Astrocyte of the spinal cord (primary cell): Measurements from ENCODE around the gene SMAD3.
A peak's percentile ranks its signal among the peaks of the same experiment; 100 is the strongest.

Experiments used
- DNase-seq: peaks from one replicate; pipeline ENCODE4 v3.0.0; 2011; ENCODE audit warnings: low read depth, low spot score
- H3K4me3 ChIP-seq: 2 replicates; pipeline ENCODE4 v1.5.1; 2011; ENCODE audit warnings: low read depth, mild to moderate bottlenecking, low read length, moderate library complexity
- in situ Hi-C: cut with HindIII; loops from 2 replicates; pipeline ENCODE4 v1.10.0; 2017; ENCODE audit warnings: low sequenced_read_pairs
- TF ChIP-seq, protein P1 (sequence below): IDR thresholded peaks from 2 replicates; pipeline ENCODE4 v1.5.1; 2012; ENCODE audit warnings: low read depth, mild to moderate bottlenecking, low read length, inconsistent platforms

Gene SMAD3

DNA sequence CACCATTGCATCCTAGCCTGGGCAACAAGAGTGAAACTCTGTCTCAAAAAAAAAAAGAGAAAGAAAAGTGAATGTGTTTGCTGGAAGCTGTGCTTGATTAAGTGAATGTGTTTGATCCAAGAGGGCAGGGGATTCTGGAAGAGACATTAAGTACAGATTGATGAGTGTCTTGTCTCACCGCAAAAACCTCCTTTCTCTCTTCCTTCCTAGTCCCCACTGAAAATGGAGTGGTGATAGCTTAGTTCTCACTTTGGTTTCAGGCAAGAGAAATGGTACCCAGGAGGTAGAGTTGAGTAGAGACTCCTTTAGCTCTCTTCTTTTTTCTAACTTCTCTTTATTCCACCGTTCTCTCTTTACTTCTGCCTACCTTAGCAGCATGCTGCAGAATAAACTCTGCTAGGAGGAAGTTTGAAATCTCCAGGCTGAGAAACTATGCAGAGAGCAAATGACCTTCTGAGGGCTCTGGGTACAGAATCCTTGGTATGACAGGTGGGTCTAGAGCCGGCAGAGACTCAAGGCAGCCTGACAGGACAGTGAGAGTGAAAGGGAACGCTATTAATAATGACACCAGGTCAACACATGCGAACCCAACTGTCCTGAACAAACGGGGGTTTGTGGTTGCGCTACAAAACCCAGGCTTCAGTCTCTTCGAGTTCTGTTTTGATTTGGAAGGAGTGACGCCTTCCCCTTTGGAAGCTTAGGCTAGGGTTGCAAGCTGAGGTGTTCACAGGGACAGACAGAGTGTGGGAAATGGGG lies 74.9 kb downstream of the SMAD3 start:
- TF ChIP-seq, protein P1, sequence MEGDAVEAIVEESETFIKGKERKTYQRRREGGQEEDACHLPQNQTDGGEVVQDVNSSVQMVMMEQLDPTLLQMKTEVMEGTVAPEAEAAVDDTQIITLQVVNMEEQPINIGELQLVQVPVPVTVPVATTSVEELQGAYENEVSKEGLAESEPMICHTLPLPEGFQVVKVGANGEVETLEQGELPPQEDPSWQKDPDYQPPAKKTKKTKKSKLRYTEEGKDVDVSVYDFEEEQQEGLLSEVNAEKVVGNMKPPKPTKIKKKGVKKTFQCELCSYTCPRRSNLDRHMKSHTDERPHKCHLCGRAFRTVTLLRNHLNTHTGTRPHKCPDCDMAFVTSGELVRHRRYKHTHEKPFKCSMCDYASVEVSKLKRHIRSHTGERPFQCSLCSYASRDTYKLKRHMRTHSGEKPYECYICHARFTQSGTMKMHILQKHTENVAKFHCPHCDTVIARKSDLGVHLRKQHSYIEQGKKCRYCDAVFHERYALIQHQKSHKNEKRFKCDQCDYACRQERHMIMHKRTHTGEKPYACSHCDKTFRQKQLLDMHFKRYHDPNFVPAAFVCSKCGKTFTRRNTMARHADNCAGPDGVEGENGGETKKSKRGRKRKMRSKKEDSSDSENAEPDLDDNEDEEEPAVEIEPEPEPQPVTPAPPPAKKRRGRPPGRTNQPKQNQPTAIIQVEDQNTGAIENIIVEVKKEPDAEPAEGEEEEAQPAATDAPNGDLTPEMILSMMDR: no peak
- no peak overlapping the region for H3K4me3 ChIP-seq
- in situ Hi-C loops: no loop called here
- DNase-seq: no peak

DNA sequence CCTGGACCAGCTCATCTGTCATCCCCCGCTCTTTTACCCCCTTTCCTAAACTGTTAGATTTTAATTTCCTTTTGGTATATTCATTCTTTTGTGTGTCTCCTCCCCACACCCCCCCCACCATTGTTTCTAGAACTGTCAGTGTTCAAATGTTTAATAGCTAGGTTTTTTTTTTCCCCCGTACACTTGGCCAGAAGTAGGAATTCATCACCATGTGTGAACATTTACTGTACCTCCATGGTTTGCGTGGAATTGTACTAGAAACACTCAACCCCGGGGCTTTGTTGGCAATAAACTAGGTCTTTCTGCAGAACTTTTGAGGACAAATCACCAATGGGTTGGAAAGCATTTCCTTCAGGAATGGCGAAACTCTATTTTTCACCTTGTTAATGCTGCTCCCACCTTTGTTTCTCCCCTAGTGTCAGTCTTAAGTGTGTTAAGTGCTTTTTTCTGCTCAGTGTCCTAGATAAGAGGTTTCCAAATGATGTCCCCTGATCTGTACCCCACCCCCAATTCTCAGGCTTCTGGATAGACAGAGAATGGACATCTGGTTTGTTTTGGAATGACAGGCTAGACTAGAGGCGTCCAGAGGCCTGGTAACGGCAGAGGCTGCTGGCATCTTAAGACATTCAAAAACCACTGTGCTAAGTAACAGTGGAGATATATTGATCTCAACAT lies 76.8 kb downstream of the SMAD3 start:
- no peak for DNase-seq
- TF ChIP-seq, protein P1: no peak
- H3K4me3 ChIP-seq: no peak overlapping the region

DNA sequence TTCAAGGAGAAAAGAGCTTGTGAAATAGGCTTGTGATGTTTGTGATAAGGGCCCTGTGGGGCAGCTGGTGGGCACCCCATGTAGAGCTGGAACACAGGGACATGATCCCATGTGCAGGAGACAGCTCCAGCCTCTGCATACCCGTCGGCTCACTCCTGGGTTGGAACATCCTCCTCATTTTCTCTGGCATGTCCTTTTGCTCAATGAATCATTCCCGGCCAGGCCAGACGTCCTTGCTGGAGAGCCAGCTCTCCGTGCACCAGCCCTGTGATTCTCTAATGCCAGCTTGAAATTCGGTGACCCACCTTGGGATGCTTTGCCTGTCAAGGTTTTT lies 77.3 kb downstream of the SMAD3 start:
- peak; percentile 74 for DNase-seq
- in situ Hi-C loops: no loop called here
- TF ChIP-seq, protein P1: no peak
- H3K4me3 ChIP-seq: no peak overlapping the region

More for the DNA sequence above, 76.8 kb downstream of the SMAD3 start:
- in situ Hi-C loops: no loop called here

DNA sequence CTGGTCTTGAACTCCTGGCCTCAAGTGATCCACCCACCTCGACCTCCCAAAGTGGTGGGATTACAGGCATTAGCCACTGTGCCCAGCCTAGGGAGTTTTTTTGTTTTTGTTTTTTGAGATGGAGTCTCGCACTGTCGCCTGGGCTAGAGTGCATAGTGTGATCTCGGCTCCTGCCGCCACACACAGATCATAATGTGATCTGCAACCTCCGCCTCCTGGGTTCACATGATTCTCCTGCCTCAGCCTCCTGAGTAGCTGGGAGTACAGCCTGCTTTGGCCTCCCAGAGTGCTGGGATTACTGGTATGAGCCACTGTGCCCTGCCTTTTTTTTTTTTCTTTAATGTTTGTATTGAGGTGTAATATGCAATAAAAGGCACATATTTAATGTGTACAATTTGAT lies 78.2 kb downstream of the SMAD3 start:
- TF ChIP-seq, protein P1: no peak
- no peak for DNase-seq
- no peak overlapping the region for H3K4me3 ChIP-seq
- in situ Hi-C loops: no loop called here

DNA sequence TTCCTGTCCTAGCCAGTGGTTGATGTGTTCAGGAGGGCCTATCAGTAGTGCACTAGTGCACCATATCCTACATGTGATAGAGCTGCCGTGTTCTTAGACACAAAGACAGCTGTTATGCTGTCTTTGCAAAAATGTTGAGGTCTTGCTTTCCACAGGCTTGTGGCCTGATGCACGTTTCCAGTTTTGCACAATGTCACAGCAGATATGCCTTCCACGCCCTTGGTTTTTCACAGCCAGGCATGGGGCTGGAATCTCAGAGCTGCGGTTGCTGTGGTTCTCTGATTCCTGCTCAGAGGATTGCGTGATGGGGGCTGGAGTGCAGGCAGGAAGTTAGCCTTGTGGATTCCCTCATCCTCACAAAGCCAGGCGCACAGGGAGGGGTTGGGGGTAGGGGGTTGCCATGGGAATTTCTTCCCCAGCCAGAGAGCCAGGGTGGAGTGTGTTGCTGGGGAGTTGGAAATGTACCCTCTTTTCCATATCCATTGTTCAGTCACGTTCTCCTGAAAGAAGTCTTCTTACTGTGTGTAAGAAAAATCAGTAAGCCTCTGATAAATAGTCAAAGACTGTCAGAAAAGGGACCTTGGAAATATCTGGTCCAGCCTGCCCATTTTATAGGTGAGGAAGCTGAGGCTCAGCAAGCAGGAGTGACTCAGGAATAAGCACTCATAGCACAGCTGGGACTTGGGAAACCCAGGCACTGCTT lies 79.4 kb downstream of the SMAD3 start:
- peak; percentile 94 for DNase-seq
- H3K4me3 ChIP-seq: no peak overlapping the region
- in situ Hi-C loops: no loop called here
- TF ChIP-seq, protein P1: no peak

DNA sequence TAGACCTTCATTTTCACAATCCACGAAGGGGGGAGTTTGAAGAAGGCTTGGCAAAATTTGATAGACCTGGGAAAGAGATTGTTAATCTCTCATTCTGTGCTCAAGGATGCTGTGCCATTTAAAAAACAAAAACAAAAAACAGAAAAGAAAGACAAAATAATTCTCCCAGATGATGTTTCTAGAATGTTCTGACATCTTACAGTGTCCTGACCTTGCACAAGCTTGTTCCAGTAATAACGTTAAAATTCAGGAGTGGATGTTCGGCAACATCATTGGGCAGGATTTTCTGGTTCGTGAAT lies 79.9 kb downstream of the SMAD3 start:
- TF ChIP-seq, protein P1: no peak
- in situ Hi-C loops: no loop called here
- H3K4me3 ChIP-seq: no peak overlapping the region
- DNase-seq: no peak
